CD14-positive monocyte (primary cell): ENCODE data around the gene GYS1. TPM values are rescaled to one million over a fixed set of nuclear protein-coding genes. Genes with fewer than 3 reads are reported as not detected.

Experiments used
- DNase-seq, 3 donors: peaks; one replicate each; pipeline ENCODE4 v3.0.0-alpha.2; 2011 to 2022
- H2AFZ ChIP-seq: 2 replicates; pipeline ENCODE4 v1.6.0; 2012; ENCODE audit warnings: mild to moderate bottlenecking, low read depth, low read length, inconsistent platforms; ENCODE audit not compliant: insufficient read depth, poor library complexity, severe bottlenecking
- H3K27ac ChIP-seq, 2 donors: 1 replicate in 1 of 2; 2 replicates in 1 of 2; pipeline ENCODE4 v1.5.1; 2012 to 2013; ENCODE audit warnings: low read length in 2 of 2, control low read depth in 1 of 2, inconsistent platforms in 1 of 2, low read depth in 1 of 2, mild to moderate bottlenecking in 1 of 2
- H3K27me3 ChIP-seq, 2 donors: one replicate each; pipeline versions ENCODE4 v1.6.0 to v1.6.1; 2011 to 2013; ENCODE audit warnings: low read length in 2 of 2; ENCODE audit not compliant: control insufficient read depth in 2 of 2, insufficient read depth in 2 of 2
- H3K36me3 ChIP-seq, 2 donors: replicated peaks in 1 of 2; 1 replicate in 1 of 2; 2 replicates in 1 of 2; pipeline versions ENCODE4 v1.5.1 to v1.6.1; 2012 to 2013; ENCODE audit warnings: low read length in 2 of 2, control low read depth in 1 of 2, inconsistent platforms in 1 of 2, mild to moderate bottlenecking in 1 of 2; ENCODE audit not compliant: insufficient read depth in 2 of 2, control insufficient read depth in 1 of 2
- H3K4me1 ChIP-seq, 2 donors: 1 replicate in 1 of 2; 2 replicates in 1 of 2; pipeline versions ENCODE4 v1.5.1 to v1.6.1; 2012 to 2013; ENCODE audit warnings: low read length in 2 of 2, control low read depth in 1 of 2, inconsistent platforms in 1 of 2, mild to moderate bottlenecking in 1 of 2, moderate library complexity in 1 of 2; ENCODE audit not compliant: insufficient read depth in 2 of 2, control insufficient read depth in 1 of 2
- H3K4me2 ChIP-seq: replicated peaks from 2 replicates; pipeline ENCODE3; 2012; ENCODE audit warnings: low read length, moderate library complexity, mild to moderate bottlenecking; ENCODE audit not compliant: poor library complexity, severe bottlenecking; ENCODE audit errors: extremely low read depth
- H3K4me3 ChIP-seq, 3 experiments: fragments of 200-600 bp in 1 of 3; sonication (generic) in 1 of 3; replicated peaks in 1 of 3; 1 replicate in 2 of 3; 2 replicates in 1 of 3; pipeline ENCODE4 v1.5.1; 2011 to 2013; ENCODE audit warnings: low read length in 3 of 3, mild to moderate bottlenecking in 3 of 3, control low read depth in 2 of 3, low read depth in 2 of 3, inconsistent platforms in 1 of 3, moderate library complexity in 1 of 3
- H3K79me2 ChIP-seq: 2 replicates; pipeline ENCODE4 v1.6.0; 2012; ENCODE audit warnings: mild to moderate bottlenecking, control low read depth, inconsistent platforms, low read length, moderate library complexity; ENCODE audit not compliant: insufficient read depth
- H3K9ac ChIP-seq: 2 replicates; pipeline ENCODE4 v1.6.0; 2017; ENCODE audit warnings: low read length, mild to moderate bottlenecking; ENCODE audit not compliant: insufficient read depth, poor library complexity, severe bottlenecking
- H3K9me3 ChIP-seq, 2 donors: replicated peaks in 1 of 2; 1 replicate in 1 of 2; 2 replicates in 1 of 2; pipeline versions ENCODE4 v1.5.1 to v1.6.1; 2012 to 2013; ENCODE audit warnings: low read length in 2 of 2, control low read depth in 1 of 2; ENCODE audit not compliant: control insufficient read depth in 1 of 2, insufficient read depth in 1 of 2
- H4K20me1 ChIP-seq: 2 replicates; pipeline ENCODE4 v1.6.0; 2012; ENCODE audit warnings: mild to moderate bottlenecking, low read length, control low read depth, moderate library complexity; ENCODE audit not compliant: insufficient read depth
- H3K27ac Mint-ChIP-seq, 7 donors: one replicate each; pipeline ENCODE4 v1.8.0; 2020; ENCODE audit warnings: mild to moderate bottlenecking in 7 of 7, mixed read lengths in 7 of 7, moderate library complexity in 6 of 7, inconsistent platforms in 2 of 7
- H3K27me3 Mint-ChIP-seq, 3 donors: one replicate each; pipeline ENCODE4 v1.8.0; 2021 to 2022; ENCODE audit warnings: low read depth in 3 of 3, mild to moderate bottlenecking in 3 of 3, mixed read lengths in 3 of 3, moderate library complexity in 3 of 3, inconsistent platforms in 1 of 3
- H3K36me3 Mint-ChIP-seq, 2 donors: one replicate each; pipeline ENCODE4 v1.8.0; 2020; ENCODE audit warnings: mixed read lengths in 2 of 2, inconsistent platforms in 1 of 2, mild to moderate bottlenecking in 1 of 2
- H3K4me1 Mint-ChIP-seq: one replicate; pipeline ENCODE4 v1.8.0; 2020; ENCODE audit warnings: mild to moderate bottlenecking, mixed read lengths
- H3K4me3 Mint-ChIP-seq, 2 donors: one replicate each; pipeline ENCODE4 v1.8.0; 2020; ENCODE audit warnings: mild to moderate bottlenecking in 2 of 2, mixed read lengths in 2 of 2, moderate library complexity in 1 of 2
- H3K9me3 Mint-ChIP-seq, 7 donors: one replicate each; pipeline ENCODE4 v1.8.0; 2020 to 2022; ENCODE audit warnings: mixed read lengths in 7 of 7, mild to moderate bottlenecking in 6 of 7, moderate library complexity in 6 of 7, inconsistent platforms in 2 of 7
- WGBS: methylation state at CpG from one replicate; pipeline ENCODE4 v1.1.5; 2013; ENCODE audit warnings: missing lambda C conversion rate; ENCODE audit not compliant: insufficient coverage; 5-methylcytosine and 5-hydroxymethylcytosine counted together
- intact Hi-C, 2 donors: fragments of 100-400 bp; cut with micrococcal nuclease; formaldehyde crosslinking; loops; one replicate each; pipeline versions ENCODE4 v1.15.0 to v1.15.1; 2023
- polyA plus RNA-seq, 3 donors: library from polyadenylated mRNA; depleted of rRNA in 1 of 3; unstranded in 2 of 3; stranded (reverse) in 1 of 3; fragments of 300-500 nt in 2 of 3; fragments of >200 nt in 1 of 3; fragmentation: Illumina TruSeq in 2 of 3; gene quantifications; 1 replicate in 2 of 3; 2 replicates in 1 of 3; pipeline ENCODE4 v1.2.3, GENCODE V29; 2012 to 2021
- TF ChIP-seq, protein P1 (sequence below): fragments of 200-600 bp; IDR thresholded peaks from one replicate; pipeline ENCODE4 v1.8.0; 2022; ENCODE audit warnings: antibody characterized with exemption, mild to moderate bottlenecking

The GYS1 gene
- polyA plus RNA-seq, 3 donors = 13.3 to 26.0 (median 21.3) TPM

DNA sequence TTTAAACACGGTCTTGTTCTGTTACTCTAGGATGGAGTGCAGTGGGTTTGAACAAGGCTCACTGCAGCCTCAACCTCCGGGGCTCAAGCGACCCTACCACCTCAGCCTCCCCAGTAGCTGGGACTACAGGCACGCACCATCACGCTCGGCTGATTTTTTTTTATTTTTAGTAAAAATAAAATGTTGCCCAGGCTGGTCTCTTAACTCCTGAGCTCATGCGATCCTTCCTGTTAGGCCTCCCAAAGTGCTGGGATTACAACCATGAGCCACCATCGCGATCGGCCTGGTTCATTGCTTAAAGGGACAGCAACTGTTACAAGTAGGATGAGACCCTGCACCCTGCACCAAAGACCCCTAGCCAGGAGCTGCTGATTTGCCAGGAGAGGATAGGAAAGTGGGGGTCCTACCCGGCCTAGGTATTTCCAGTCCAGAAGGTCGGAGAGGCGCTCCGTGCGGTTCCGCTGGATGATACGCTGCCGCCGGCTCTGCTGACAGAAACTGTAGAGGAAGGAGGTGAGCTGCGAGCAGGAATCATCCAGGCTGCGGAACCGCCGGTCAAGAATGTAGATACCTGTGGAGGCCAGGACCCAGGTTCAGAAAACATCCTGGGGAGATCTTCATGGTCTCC lies 22.9 kb downstream of the GYS1 start:
- H4K20me1 ChIP-seq = peaks cover 33% of the 10 kb centered on the region
- no peak overlapping the region for H2AFZ ChIP-seq
- intact Hi-C loops = loop anchor here (5.0 kb wide), 3 partner anchors 73 to 183 kb away; partner anchors contain the start of gene TULP2 (in 1 of the 2)
- 97% methylated on average over 16 of the region's 23 CpGs for WGBS
- H3K27me3 ChIP-seq = no peaks in the 10 kb centered on the region
- H3K9me3 ChIP-seq = no peaks in the 10 kb centered on the region
- no peak overlapping the region for H3K4me2 ChIP-seq
- Mint-ChIP-seq H3K4me1 (peaks cover 38% of the 10 kb centered on the region), H3K27me3 (peaks cover 0 to 11% (median 0%) of the 10 kb centered on the region in 3 donors), H3K4me3 (no peak overlapping the region), H3K36me3 (peaks cover 44 to 67% of the 10 kb centered on the region in 2 donors), H3K27ac (peak overlapping the region in 3 of 7 donors; percentile 24 to 63 (median 41)), H3K9me3 (peaks cover 0 to 8% (median 0%) of the 10 kb centered on the region in 7 donors)
- no peak overlapping the region for H3K27ac ChIP-seq
- H3K9ac ChIP-seq = no peak overlapping the region
- TF ChIP-seq, protein P1, sequence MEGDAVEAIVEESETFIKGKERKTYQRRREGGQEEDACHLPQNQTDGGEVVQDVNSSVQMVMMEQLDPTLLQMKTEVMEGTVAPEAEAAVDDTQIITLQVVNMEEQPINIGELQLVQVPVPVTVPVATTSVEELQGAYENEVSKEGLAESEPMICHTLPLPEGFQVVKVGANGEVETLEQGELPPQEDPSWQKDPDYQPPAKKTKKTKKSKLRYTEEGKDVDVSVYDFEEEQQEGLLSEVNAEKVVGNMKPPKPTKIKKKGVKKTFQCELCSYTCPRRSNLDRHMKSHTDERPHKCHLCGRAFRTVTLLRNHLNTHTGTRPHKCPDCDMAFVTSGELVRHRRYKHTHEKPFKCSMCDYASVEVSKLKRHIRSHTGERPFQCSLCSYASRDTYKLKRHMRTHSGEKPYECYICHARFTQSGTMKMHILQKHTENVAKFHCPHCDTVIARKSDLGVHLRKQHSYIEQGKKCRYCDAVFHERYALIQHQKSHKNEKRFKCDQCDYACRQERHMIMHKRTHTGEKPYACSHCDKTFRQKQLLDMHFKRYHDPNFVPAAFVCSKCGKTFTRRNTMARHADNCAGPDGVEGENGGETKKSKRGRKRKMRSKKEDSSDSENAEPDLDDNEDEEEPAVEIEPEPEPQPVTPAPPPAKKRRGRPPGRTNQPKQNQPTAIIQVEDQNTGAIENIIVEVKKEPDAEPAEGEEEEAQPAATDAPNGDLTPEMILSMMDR = no peak
- H3K79me2 ChIP-seq = peaks cover 25% of the 10 kb centered on the region
- no peak overlapping the region for H3K4me3 ChIP-seq
- peaks cover 39 to 65% of the 10 kb centered on the region in 2 donors for H3K36me3 ChIP-seq
- DNase-seq = peak in 1 of 3 donors; percentile 22
- peaks cover 36 to 46% of the 10 kb centered on the region in 2 donors for H3K4me1 ChIP-seq

GRCh38 chr19:48969276-48970138 lies 23.6 kb downstream of the GYS1 start:
- no peak overlapping the region for H2AFZ ChIP-seq
- no peak overlapping the region for H3K4me2 ChIP-seq
- H3K36me3 Mint-ChIP-seq = peaks cover 44 to 65% of the 10 kb centered on the region in 2 donors
- intact Hi-C loops = loop anchor here (5.0 to 10.0 kb wide), 5 partner anchors 72 to 335 kb away; partner anchors contain the start of genes DBP (in 2 of the 2) and TULP2 (in 1 of the 2)
- DNase-seq = peak in 1 of 3 donors; percentile 41
- H3K4me1 Mint-ChIP-seq = peaks cover 40% of the 10 kb centered on the region
- peaks cover 38 to 63% of the 10 kb centered on the region in 2 donors for H3K36me3 ChIP-seq
- H3K27me3 Mint-ChIP-seq = peaks cover 0 to 13% (median 0%) of the 10 kb centered on the region in 3 donors
- H3K27ac Mint-ChIP-seq = peak overlapping the region in 4 of 7 donors; percentile 41 to 95 (median 70)
- TF ChIP-seq, protein P1 = no peak
- WGBS = 97% methylated on average over 36 of the region's 45 CpGs
- no peak overlapping the region for H3K4me3 ChIP-seq
- H3K27ac ChIP-seq = no peak overlapping the region
- H3K9me3 Mint-ChIP-seq = peaks cover 0 to 10% (median 0%) of the 10 kb centered on the region in 7 donors
- H3K79me2 ChIP-seq = peaks cover 30% of the 10 kb centered on the region
- no peaks in the 10 kb centered on the region for H3K9me3 ChIP-seq
- H3K27me3 ChIP-seq = no peaks in the 10 kb centered on the region
- H4K20me1 ChIP-seq = peaks cover 34% of the 10 kb centered on the region
- peaks cover 39 to 48% of the 10 kb centered on the region in 2 donors for H3K4me1 ChIP-seq
- H3K9ac ChIP-seq = no peak overlapping the region
- H3K4me3 Mint-ChIP-seq = no peak overlapping the region
